Left lobe of liver (tissue), 2 donors: ENCODE data around the gene CLDN19. TPM values are rescaled to one million over a fixed set of nuclear protein-coding genes. Genes with fewer than 3 reads are reported as not detected.

Experiments used
- ATAC-seq: fragments of 200-7000 bp; cut with Tn5 transposase; one replicate; pipeline ENCODE4 v1.9.1; 2020; ENCODE audit warnings: mild to moderate bottlenecking, moderate library complexity
- DNase-seq: peaks from one replicate; pipeline ENCODE4 v3.0.0-alpha.2; 2020; ENCODE audit warnings: low spot score
- total RNA-seq: library from RNA; stranded (reverse); gene quantifications from one replicate; pipeline ENCODE4 v1.2.1, GENCODE V29; 2021
- donor health status: DM: no; HTN: no; CAD: no; lungs with moderate emphysema.
- donor health status: DM: no; HTN: yes; CAD: no.

The CLDN19 gene
- total RNA-seq, result not detected

- ATAC-seq (peak; percentile 51), DNase-seq (no peak)
These were observed at the start of gene CLDN19 for GRCh38 chr1:42739753-42740700. CLDN19 (minus strand) TSS chr1:42740236; CDS start chr1:42740063, 173 bp downstream.

- ATAC-seq, result no peak
- DNase-seq, result no peak
These were observed 48.0 kb upstream of the CLDN19 start for GRCh38 chr1:42788021-42788420.

- ATAC-seq, result peak; percentile 35
- no peak for DNase-seq
These were observed 46.1 kb upstream of the CLDN19 start for GRCh38 chr1:42786097-42786496.

- DNase-seq (no peak), ATAC-seq (peak; percentile 45)
These were observed 45.1 kb upstream of the CLDN19 start, which contains the start of gene TMEM269 for GRCh38 chr1:42784946-42785693. TMEM269 (plus strand) TSS chr1:42784991; CDS start chr1:42789894, 4,903 bp downstream.

- DNase-seq, result no peak
- peak; percentile 26 for ATAC-seq
These were observed 44.5 kb upstream of the CLDN19 start for GRCh38 chr1:42784547-42784945.

GRCh38 chr1:42783092-42783491, 43.1 kb upstream of the CLDN19 start:
- ATAC-seq (no peak), DNase-seq (no peak)

- DNase-seq, result no peak
- no peak for ATAC-seq
These were observed 40.1 kb upstream of the CLDN19 start for GRCh38 chr1:42780176-42780575.

- ATAC-seq (no peak), DNase-seq (no peak)
These were observed 39.7 kb upstream of the CLDN19 start for GRCh38 chr1:42779725-42780124.

- DNase-seq (no peak), ATAC-seq (peak; percentile 76)
These were observed 37.8 kb upstream of the CLDN19 start for GRCh38 chr1:42777852-42778251.

GRCh38 chr1:42776502-42776901, 36.5 kb upstream of the CLDN19 start:
- DNase-seq (no peak), ATAC-seq (peak; percentile 88)

- DNase-seq, result no peak
- peak; percentile 47 for ATAC-seq
These were observed 35.0 kb upstream of the CLDN19 start for GRCh38 chr1:42774928-42775526.

- DNase-seq (no peak), ATAC-seq (no peak)
These were observed 33.4 kb upstream of the CLDN19 start for GRCh38 chr1:42773420-42773819.

- ATAC-seq (no peak), DNase-seq (no peak)
These were observed 29.8 kb upstream of the CLDN19 start for GRCh38 chr1:42769811-42770210.

- no peak for ATAC-seq
- no peak for DNase-seq
These were observed 28.1 kb upstream of the CLDN19 start for GRCh38 chr1:42768172-42768571.

GRCh38 chr1:42767510-42768000, 27.5 kb upstream of the CLDN19 start:
- DNase-seq, result no peak
- ATAC-seq, result peak; percentile 27

- DNase-seq (peak; percentile 100), ATAC-seq (peak; percentile 93)
These were observed 26.9 kb upstream of the CLDN19 start, which contains the start of the genes C1orf50 and P3H1 for GRCh38 chr1:42766741-42767509. C1orf50 (plus strand) TSS chr1:42767249; CDS start chr1:42767312, 63 bp downstream. P3H1 (minus strand) TSS chr1:42767028; CDS start chr1:42766971, 57 bp downstream.

GRCh38 chr1:42765832-42766740, 26.1 kb upstream of the CLDN19 start:
- DNase-seq (peak; percentile 44), ATAC-seq (peak; percentile 26)

- DNase-seq (no peak), ATAC-seq (no peak)
These were observed 25.2 kb upstream of the CLDN19 start for GRCh38 chr1:42765269-42765668.

GRCh38 chr1:42762269-42762668, 22.2 kb upstream of the CLDN19 start:
- ATAC-seq (no peak), DNase-seq (no peak)
